Muscle layer of duodenum (tissue), 2 donors: ENCODE results near the gene SARNP.

Source experiments
- H3K27ac ChIP-seq: one replicate; pipeline ENCODE4 v1.7.0; 2013; ENCODE audit warnings: mild to moderate bottlenecking, low read length
- H3K27me3 ChIP-seq: one replicate; pipeline ENCODE4 v1.7.0; 2013; ENCODE audit warnings: low read depth, mild to moderate bottlenecking, control low read depth, low read length
- H3K36me3 ChIP-seq, 2 donors: one replicate each; pipeline ENCODE4 v1.7.0; 2013; ENCODE audit warnings: low read length in 2 of 2, control low read depth in 1 of 2, mild to moderate bottlenecking in 1 of 2; ENCODE audit not compliant: insufficient read depth in 2 of 2, control insufficient read depth in 1 of 2
- H3K4me1 ChIP-seq, 2 donors: one replicate each; pipeline ENCODE4 v1.7.0; 2013; ENCODE audit warnings: low read length in 2 of 2, mild to moderate bottlenecking in 2 of 2, control low read depth in 1 of 2, moderate library complexity in 1 of 2; ENCODE audit not compliant: insufficient read depth in 2 of 2, control insufficient read depth in 1 of 2
- H3K4me3 ChIP-seq, 2 donors: one replicate each; pipeline ENCODE4 v1.7.0; 2013; ENCODE audit warnings: low read length in 2 of 2, low read depth in 1 of 2, mild to moderate bottlenecking in 1 of 2
- H3K9me3 ChIP-seq, 2 donors: one replicate each; pipeline ENCODE4 v1.7.0; 2013; ENCODE audit warnings: low read length in 2 of 2, control low read depth in 1 of 2, mild to moderate bottlenecking in 1 of 2; ENCODE audit not compliant: control insufficient read depth in 1 of 2
- donor health status: healthy.

Gene SARNP

GRCh38 chr12:55738123-55739024, 79.2 kb downstream of the SARNP start:
- Histone ChIP-seq H3K4me1 (peaks cover 10 to 21% of the 10 kb centered on the region in 2 donors), H3K9me3 (no peaks in the 10 kb centered on the region), H3K27me3 (no peaks in the 10 kb centered on the region), H3K4me3 (peak overlapping the region; percentile 71 to 84), H3K27ac (peak overlapping the region; percentile 61), H3K36me3 (no peaks in the 10 kb centered on the region)

- Histone ChIP-seq H3K27ac (peak overlapping the region; percentile 61), H3K4me3 (peak overlapping the region; percentile 71 to 84), H3K4me1 (peaks cover 9 to 20% of the 10 kb centered on the region in 2 donors)
Measured at GRCh38 chr12:55737581-55738122, 79.9 kb downstream of the SARNP start.

GRCh38 chr12:55736780-55737580, 80.5 kb downstream of the SARNP start:
- H3K4me1 ChIP-seq, result peaks cover 7 to 17% of the 10 kb centered on the region in 2 donors
- H3K9me3 ChIP-seq, result no peaks in the 10 kb centered on the region
- no peaks in the 10 kb centered on the region for H3K27me3 ChIP-seq
- H3K4me3 ChIP-seq, result no peak overlapping the region
- no peaks in the 10 kb centered on the region for H3K36me3 ChIP-seq
- no peak overlapping the region for H3K27ac ChIP-seq

More at GRCh38 chr12:55737581-55738122, 79.9 kb downstream of the SARNP start:
- no peaks in the 10 kb centered on the region for H3K27me3 ChIP-seq
- H3K36me3 ChIP-seq, result no peaks in the 10 kb centered on the region
- H3K9me3 ChIP-seq, result no peaks in the 10 kb centered on the region

GRCh38 chr12:55736076-55736475, 81.4 kb downstream of the SARNP start:
- Histone ChIP-seq H3K4me1 (peaks cover 7 to 17% of the 10 kb centered on the region in 2 donors), H3K27ac (no peak overlapping the region), H3K4me3 (no peak overlapping the region), H3K27me3 (no peaks in the 10 kb centered on the region), H3K36me3 (no peaks in the 10 kb centered on the region), H3K9me3 (no peaks in the 10 kb centered on the region)

GRCh38 chr12:55734595-55734994, 82.9 kb downstream of the SARNP start:
- Histone ChIP-seq H3K9me3 (no peaks in the 10 kb centered on the region), H3K27ac (no peak overlapping the region), H3K4me1 (peaks cover 12 to 27% of the 10 kb centered on the region in 2 donors), H3K4me3 (no peak overlapping the region), H3K27me3 (no peaks in the 10 kb centered on the region), H3K36me3 (peaks cover 0 to 6% of the 10 kb centered on the region in 2 donors)

GRCh38 chr12:55733858-55734257, 83.7 kb downstream of the SARNP start:
- Histone ChIP-seq H3K4me1 (peaks cover 12 to 27% of the 10 kb centered on the region in 2 donors), H3K27me3 (no peaks in the 10 kb centered on the region), H3K27ac (no peak overlapping the region), H3K36me3 (peaks cover 0 to 11% of the 10 kb centered on the region in 2 donors), H3K4me3 (no peak overlapping the region), H3K9me3 (no peaks in the 10 kb centered on the region)

GRCh38 chr12:55733021-55733555, 84.4 kb downstream of the SARNP start:
- Histone ChIP-seq H3K4me3 (no peak overlapping the region), H3K27ac (no peak overlapping the region), H3K9me3 (no peaks in the 10 kb centered on the region)

GRCh38 chr12:55732288-55732687, 85.2 kb downstream of the SARNP start:
- no peak overlapping the region for H3K27ac ChIP-seq
- H3K4me3 ChIP-seq, result no peak overlapping the region
- H3K36me3 ChIP-seq, result peaks cover 0 to 13% of the 10 kb centered on the region in 2 donors

More at GRCh38 chr12:55733021-55733555, 84.4 kb downstream of the SARNP start:
- H3K27me3 ChIP-seq, result no peaks in the 10 kb centered on the region
- peaks cover 0 to 12% of the 10 kb centered on the region in 2 donors for H3K36me3 ChIP-seq
- H3K4me1 ChIP-seq, result peaks cover 9 to 22% of the 10 kb centered on the region in 2 donors

GRCh38 chr12:55729819-55730818, 87.4 kb downstream of the SARNP start:
- Histone ChIP-seq H3K27me3 (no peaks in the 10 kb centered on the region), H3K27ac (peak overlapping the region; percentile 99), H3K4me3 (peak overlapping the region; percentile 84 to 90), H3K9me3 (no peaks in the 10 kb centered on the region), H3K36me3 (peaks cover 15 to 32% of the 10 kb centered on the region in 2 donors), H3K4me1 (peaks cover 12 to 37% of the 10 kb centered on the region in 2 donors)

More at GRCh38 chr12:55732288-55732687, 85.2 kb downstream of the SARNP start:
- no peaks in the 10 kb centered on the region for H3K27me3 ChIP-seq
- no peaks in the 10 kb centered on the region for H3K9me3 ChIP-seq
- peaks cover 11 to 19% of the 10 kb centered on the region in 2 donors for H3K4me1 ChIP-seq
